ENCODE data around the gene JAM2. TPM values are rescaled to one million over a fixed set of nuclear protein-coding genes. Genes with fewer than 3 reads are reported as not detected.

The JAM2 gene
- total RNA-seq, 1 experiment from 2014 or later: 1.7 TPM

GRCh38 chr21:25626757-25627156 is 12.3 kb upstream of the JAM2 start:
- intact Hi-C loops (cut with micrococcal nuclease; ENCODE audit: unreplicated experiment): no loop called here
- ChIA-PET POLR2A (ENCODE audit: low non-redundant PET) (no interaction called here), CTCF (no interaction called here)
- no peak for DNase-seq (ENCODE audit: low spot score)
- no peaks in the 10 kb centered on the region for H3K9me3 ChIP-seq (ENCODE audit: low read depth, low read length, poor library complexity, severe bottlenecking)
- TF ChIP-seq EZH2 (IDR thresholded peaks at IDR 0.05; ENCODE audit: borderline replicate concordance, low read depth, low read length, poor library complexity, severe bottlenecking) (no peak), CTCF (conservative IDR thresholded peaks at IDR 0.05; ENCODE audit: low read depth, low read length) (no peak)
- no peaks in the 10 kb centered on the region for H3K4me1 ChIP-seq (ENCODE audit: insufficient read depth, low read length, poor library complexity, severe bottlenecking)
- no peaks in the 10 kb centered on the region for H3K27me3 ChIP-seq (replicated peaks; ENCODE audit: insufficient read depth, low read depth, low read length, poor library complexity)
- no peak overlapping the region for H3K27ac ChIP-seq (ENCODE audit: low read depth, low read length, poor library complexity, severe bottlenecking)
- BruUV-seq (replicated peaks): no TSS peak
- H3K36me3 ChIP-seq (ENCODE audit: insufficient read depth, low read length, poor library complexity, severe bottlenecking): no peaks in the 10 kb centered on the region
- H3K4me3 ChIP-seq (ENCODE audit: low read depth, low read length, poor library complexity, severe bottlenecking): no peak overlapping the region

GRCh38 chr21:25632296-25632695 is 6.8 kb upstream of the JAM2 start:
- no TSS peak for BruUV-seq (replicated peaks)
- Histone ChIP-seq H3K36me3 (ENCODE audit: insufficient read depth, low read length, poor library complexity, severe bottlenecking) (no peaks in the 10 kb centered on the region), H3K27me3 (replicated peaks; ENCODE audit: insufficient read depth, low read depth, low read length, poor library complexity) (no peaks in the 10 kb centered on the region), H3K4me3 (ENCODE audit: low read depth, low read length, poor library complexity, severe bottlenecking) (no peak overlapping the region), H3K27ac (ENCODE audit: low read depth, low read length, poor library complexity, severe bottlenecking) (no peak overlapping the region), H3K9me3 (ENCODE audit: low read depth, low read length, poor library complexity, severe bottlenecking) (no peaks in the 10 kb centered on the region), H3K4me1 (ENCODE audit: insufficient read depth, low read length, poor library complexity, severe bottlenecking) (no peaks in the 10 kb centered on the region)
- TF ChIP-seq EZH2 (IDR thresholded peaks at IDR 0.05; ENCODE audit: borderline replicate concordance, low read depth, low read length, poor library complexity, severe bottlenecking) (no peak), CTCF (conservative IDR thresholded peaks at IDR 0.05; ENCODE audit: low read depth, low read length) (no peak)
- ChIA-PET POLR2A (ENCODE audit: low non-redundant PET) (no interaction called here), CTCF (no interaction called here)
- intact Hi-C loops (cut with micrococcal nuclease; ENCODE audit: unreplicated experiment): no loop called here
- no peak for DNase-seq (ENCODE audit: low spot score)

GRCh38 chr21:25635310-25635709 is 3.7 kb upstream of the JAM2 start:
- intact Hi-C loops (cut with micrococcal nuclease; ENCODE audit: unreplicated experiment): no loop called here
- no peak for TF ChIP-seq CTCF (conservative IDR thresholded peaks at IDR 0.05; ENCODE audit: low read depth, low read length)
- no peak for TF ChIP-seq EZH2 (IDR thresholded peaks at IDR 0.05; ENCODE audit: borderline replicate concordance, low read depth, low read length, poor library complexity, severe bottlenecking)
- ChIA-PET POLR2A (ENCODE audit: low non-redundant PET) (no interaction called here), CTCF (no interaction called here)
- H3K36me3 ChIP-seq (ENCODE audit: insufficient read depth, low read length, poor library complexity, severe bottlenecking): no peaks in the 10 kb centered on the region
- H3K9me3 ChIP-seq (ENCODE audit: low read depth, low read length, poor library complexity, severe bottlenecking): no peaks in the 10 kb centered on the region
- BruUV-seq (replicated peaks): no TSS peak
- H3K4me1 ChIP-seq (ENCODE audit: insufficient read depth, low read length, poor library complexity, severe bottlenecking): peaks cover 7% of the 10 kb centered on the region
- no peak overlapping the region for H3K4me3 ChIP-seq (ENCODE audit: low read depth, low read length, poor library complexity, severe bottlenecking)
- no peak overlapping the region for H3K27ac ChIP-seq (ENCODE audit: low read depth, low read length, poor library complexity, severe bottlenecking)
- no peaks in the 10 kb centered on the region for H3K27me3 ChIP-seq (replicated peaks; ENCODE audit: insufficient read depth, low read depth, low read length, poor library complexity)
- no peak for DNase-seq (ENCODE audit: low spot score)

Measured in A673 (cell line).